Endothelial cell of umbilical vein (primary cell): ENCODE data around the gene CNOT6. TPM values are rescaled to one million over a fixed set of nuclear protein-coding genes. Genes with fewer than 3 reads are reported as not detected.

Experiments
- BruUV-seq: library from RNA; stranded (reverse); fragments of 400-500 nt; replicated peaks from 2 replicates; lab custom pipeline; 2021; lab: Mats Ljungman, UMichigan
- CTCF ChIA-PET: fragments of 300-600, 350-600 bp; sonication (Branson Sonifier 250); formaldehyde crosslinking; loops from one replicate; lab custom pipeline; 2021; ENCODE audit warnings: antibody characterized with exemption, inconsistent platforms; lab: Charles Lee
- POLR2A ChIA-PET: fragments of 300-600, 350-600 bp; sonication (Branson Sonifier 250); formaldehyde crosslinking; loops from one replicate; lab custom pipeline; 2021; ENCODE audit warnings: antibody characterized with exemption, inconsistent platforms; lab: Charles Lee
- DNase-seq: peaks from one replicate; pipeline ENCODE4 v3.0.0-alpha.2; 2011; ENCODE audit warnings: low read depth, low spot score
- FAIRE-seq: peaks from 2 replicates; lab custom pipeline; 2011; peaks lifted over from hg19 to GRCh38; lab: Jason Lieb, UNC
- H2AFZ ChIP-seq: 2 replicates; pipeline ENCODE4 v1.6.0; 2012; ENCODE audit warnings: low read depth, low read length, control low read depth, inconsistent platforms
- H3K27ac ChIP-seq: 2 replicates; pipeline ENCODE4 v1.5.1; 2011; ENCODE audit warnings: low read depth, mild to moderate bottlenecking, control low read depth, low read length, moderate library complexity; ENCODE audit not compliant: insufficient read depth
- H3K27me3 ChIP-seq, 2 experiments: 2 replicates each; pipeline versions ENCODE4 v1.6.0 to v1.6.1; 2011; ENCODE audit warnings: low read length in 2 of 2, mixed read lengths in 1 of 2; ENCODE audit not compliant: control insufficient read depth in 2 of 2, insufficient read depth in 2 of 2
- H3K36me3 ChIP-seq, 2 experiments: 2 replicates in 1 of 2; 3 replicates in 1 of 2; pipeline ENCODE4 v1.5.1; 2011; ENCODE audit warnings: low read length in 2 of 2, mild to moderate bottlenecking in 1 of 2, moderate library complexity in 1 of 2; ENCODE audit not compliant: control insufficient read depth in 2 of 2, insufficient read depth in 2 of 2; ENCODE audit errors: extremely low read depth in 1 of 2
- H3K4me1 ChIP-seq: 3 replicates; pipeline ENCODE4 v1.5.1; 2011; ENCODE audit warnings: mild to moderate bottlenecking, low read length; ENCODE audit not compliant: control insufficient read depth, insufficient read depth; ENCODE audit errors: extremely low read depth
- H3K4me2 ChIP-seq: 2 replicates; pipeline ENCODE4 v1.6.1; 2011; ENCODE audit warnings: low read length, control low read depth, mixed read lengths; ENCODE audit not compliant: insufficient read depth
- H3K4me3 ChIP-seq, 3 experiments: fragments of 200-600 bp in 1 of 3; sonication (generic), shearing (Covaris generic) in 1 of 3; replicated peaks in 1 of 3; 2 replicates each; pipeline ENCODE4 v1.5.1; 2011 to 2016; ENCODE audit warnings: control low read depth in 3 of 3, low read length in 3 of 3, mild to moderate bottlenecking in 2 of 3, inconsistent platforms in 1 of 3, low read depth in 1 of 3, moderate library complexity in 1 of 3; ENCODE audit not compliant: insufficient read depth in 1 of 3
- H3K79me2 ChIP-seq: 2 replicates; pipeline ENCODE4 v1.6.0; 2012; ENCODE audit warnings: low read length, inconsistent platforms; ENCODE audit not compliant: control insufficient read depth, insufficient read depth
- H3K9ac ChIP-seq: replicated peaks from 2 replicates; pipeline ENCODE3; 2011; ENCODE audit warnings: low read length, control low read depth; ENCODE audit not compliant: insufficient read depth; ENCODE audit errors: extremely low read depth
- H3K9me1 ChIP-seq: replicated peaks from 3 replicates; pipeline ENCODE4 v1.6.0; 2011; ENCODE audit warnings: mild to moderate bottlenecking, low read length; ENCODE audit not compliant: control insufficient read depth, insufficient read depth; ENCODE audit errors: extremely low read depth
- H3K9me3 ChIP-seq: replicated peaks from 2 replicates; pipeline ENCODE4 v1.5.1; 2012; ENCODE audit warnings: low read length, inconsistent platforms; ENCODE audit not compliant: control insufficient read depth, insufficient read depth
- H4K20me1 ChIP-seq: replicated peaks from 2 replicates; pipeline ENCODE3; 2011; ENCODE audit warnings: mild to moderate bottlenecking, low read length; ENCODE audit not compliant: control insufficient read depth, insufficient read depth; ENCODE audit errors: extremely low read depth
- CTCF ChIP-seq, 2 donors: IDR thresholded peaks; 1 replicate in 1 of 2; 2 replicates in 1 of 2; pipeline ENCODE4 v1.5.1; 2011; ENCODE audit warnings: low read length in 2 of 2, mild to moderate bottlenecking in 2 of 2, moderate library complexity in 2 of 2, control low read depth in 1 of 2, inconsistent platforms in 1 of 2, low read depth in 1 of 2; ENCODE audit not compliant: insufficient read depth in 1 of 2; ENCODE audit errors: extremely low read depth in 1 of 2
- EZH2 ChIP-seq: IDR thresholded peaks from 2 replicates; pipeline ENCODE4 v1.6.1; 2012; ENCODE audit warnings: borderline replicate concordance, low read depth, mild to moderate bottlenecking, moderate library complexity, low read length, inconsistent platforms; ENCODE audit not compliant: severe bottlenecking
- FOS ChIP-seq: IDR thresholded peaks from 2 replicates; pipeline ENCODE4 v1.6.1; 2011; ENCODE audit warnings: mild to moderate bottlenecking, low read length, moderate library complexity, borderline replicate concordance; ENCODE audit not compliant: insufficient read depth
- GATA2 ChIP-seq: IDR thresholded peaks from 2 replicates; pipeline ENCODE4 v1.7.0; 2011; ENCODE audit warnings: low read depth, mild to moderate bottlenecking, moderate library complexity, mixed read lengths, low read length; ENCODE audit not compliant: insufficient read length, insufficient read depth
- JUN ChIP-seq: IDR thresholded peaks from 2 replicates; pipeline ENCODE4 v1.6.1; 2011; ENCODE audit warnings: borderline replicate concordance, low read depth; ENCODE audit not compliant: insufficient read length, insufficient read depth
- MAX ChIP-seq: IDR thresholded peaks from 2 replicates; pipeline ENCODE4 v1.6.1; 2011; ENCODE audit not compliant: insufficient read depth, insufficient read length
- MYC ChIP-seq: IDR thresholded peaks from one replicate; pipeline ENCODE4 v1.6.1; 2011; ENCODE audit warnings: mild to moderate bottlenecking, low read depth, low read length
- POLR2A ChIP-seq: IDR thresholded peaks from 2 replicates; pipeline ENCODE4 v1.6.1; 2012; ENCODE audit warnings: low read depth, mild to moderate bottlenecking, control low read depth, low read length
- POLR2AphosphoS5 ChIP-seq: IDR thresholded peaks from 2 replicates; pipeline ENCODE4 v1.6.1; 2012; ENCODE audit warnings: low read depth, mild to moderate bottlenecking, control low read depth, low read length, moderate library complexity; ENCODE audit not compliant: insufficient read depth
- dilution Hi-C: fragments of 300-500 bp; cut with MboI; formaldehyde crosslinking; loops from one replicate; pipeline ENCODE4 v1.15.0; 2019; ENCODE audit warnings: low sequenced_read_pairs; ENCODE audit not compliant: extremely low pct_ligation_motif_present
- intact Hi-C: fragments of 100-400 bp; cut with micrococcal nuclease; formaldehyde crosslinking; loops from one replicate; pipeline ENCODE4 v1.10.0; 2022
- polyA plus RNA-seq, 4 experiments: library from polyadenylated mRNA; depleted of rRNA in 3 of 4; stranded (reverse) in 3 of 4; unstranded in 1 of 4; fragments of >200 nt; gene quantifications; 2 replicates each; pipeline versions ENCODE4 v1.2.1 to v1.2.3, GENCODE V29; 2011 to 2012; ENCODE audit warnings: missing spikeins in 1 of 4
- total RNA-seq: library from RNA; stranded (reverse); gene quantifications from 2 replicates; pipeline ENCODE4 v1.2.3, GENCODE V29; 2021

The CNOT6 gene
- total and polyA plus RNA-seq, 2 donors (not counting 3 experiments of a cell fraction or from before 2014, with no cell fraction given), result 9.2 to 33.8 TPM

GRCh38 chr5:180599981-180600553, 105.9 kb downstream of the CNOT6 start:
- H3K9ac ChIP-seq, result no peak overlapping the region
- POLR2A ChIA-PET, result no interaction called here
- H3K4me1 ChIP-seq, result peaks cover 3% of the 10 kb centered on the region
- no peak for TF ChIP-seq EZH2
- TF ChIP-seq CTCF (IDR thresholded peaks at IDR 0.05; ENCODE audit: extremely low read depth in 1 of 2, insufficient read depth in 1 of 2, low read depth in 1 of 2, low read length in 2 of 2), result no peak
- no peak for TF ChIP-seq POLR2A
- no peak for TF ChIP-seq POLR2AphosphoS5
- TF ChIP-seq MAX, result no peak
- TF ChIP-seq FOS, result no peak
- TF ChIP-seq JUN, result no peak
- TF ChIP-seq GATA2, result no peak
- TF ChIP-seq MYC, result no peak
- no peak overlapping the region for H2AFZ ChIP-seq
- no TSS peak for BruUV-seq
- H3K36me3 ChIP-seq, result no peaks in the 10 kb centered on the region
- no peak overlapping the region for H3K27ac ChIP-seq
- CTCF ChIA-PET, result no interaction called here
- intact Hi-C loops (no loop called here), dilution Hi-C loops (no loop called here)
- no peaks in the 10 kb centered on the region for H3K79me2 ChIP-seq
- H4K20me1 ChIP-seq, result no peaks in the 10 kb centered on the region
- no peak for FAIRE-seq
- H3K4me2 ChIP-seq, result no peak overlapping the region
- H3K27me3 ChIP-seq, result no peaks in the 10 kb centered on the region
- H3K9me1 ChIP-seq, result no peaks in the 10 kb centered on the region
- no peak for DNase-seq
- H3K4me3 ChIP-seq, result no peak overlapping the region
- H3K9me3 ChIP-seq, result no peaks in the 10 kb centered on the region
